ENCODE data around the gene KLHDC1.

Gene KLHDC1

GRCh38 chr14:49670475-49670874, 22.4 kb upstream of the KLHDC1 start:
- Histone ChIP-seq H3K4me1 (ENCODE audit: control insufficient read depth, insufficient read depth, low read length) (no peaks in the 10 kb centered on the region), H3K27ac (ENCODE audit: extremely low read depth, low read depth, low read length) (no peak overlapping the region), H3K4me3 (ENCODE audit: low read depth, low read length) (no peak overlapping the region), H3K36me3 (ENCODE audit: control insufficient read depth in 2 of 2, insufficient read depth in 1 of 2, low read length in 2 of 2) (peaks cover 40 to 50% of the 10 kb centered on the region in 2 experiments), H3K9me3 (ENCODE audit: control insufficient read depth, insufficient read depth, low read depth, low read length) (no peaks in the 10 kb centered on the region)
- TF ChIP-seq YY2 (tag by site-specific recombination; IDR thresholded peaks at IDR 0.05): no peak
- TF ChIP-seq ZFHX2 (tag by site-specific recombination; conservative IDR thresholded peaks at IDR 0.05): no peak
- TF ChIP-seq ZNF600 (tag by site-specific recombination; IDR thresholded peaks at IDR 0.05): no peak
- TF ChIP-seq ZNF692 (tag by site-specific recombination; IDR thresholded peaks at IDR 0.05): no peak
- ChIA-PET POLR2A (no interaction called here), CTCF (no interaction called here)

- Histone ChIP-seq H3K27ac (ENCODE audit: extremely low read depth, low read depth, low read length) (no peak overlapping the region), H3K36me3 (ENCODE audit: control insufficient read depth in 2 of 2, insufficient read depth in 1 of 2, low read length in 2 of 2) (peaks cover 39 to 54% of the 10 kb centered on the region in 2 experiments), H3K4me3 (ENCODE audit: low read depth, low read length) (no peak overlapping the region), H3K9me3 (ENCODE audit: control insufficient read depth, insufficient read depth, low read depth, low read length) (no peaks in the 10 kb centered on the region), H3K4me1 (ENCODE audit: control insufficient read depth, insufficient read depth, low read length) (no peaks in the 10 kb centered on the region)
- CTCF ChIA-PET: no interaction called here
- TF ChIP-seq ZNF544 (tag by site-specific recombination; IDR thresholded peaks at IDR 0.05) (no peak), ZSCAN16 (tag by site-specific recombination; IDR thresholded peaks at IDR 0.05) (no peak), ZNF239 (tag by site-specific recombination; IDR thresholded peaks at IDR 0.05) (no peak), ZNF354C (tag by site-specific recombination; IDR thresholded peaks at IDR 0.05; ENCODE audit: borderline replicate concordance, low read depth) (no peak), ZSCAN30 (tag by site-specific recombination; IDR thresholded peaks at IDR 0.05) (no peak), ZNF621 (tag by site-specific recombination; IDR thresholded peaks at IDR 0.05) (no peak), ZBTB1 (tag by site-specific recombination; IDR thresholded peaks at IDR 0.05) (no peak), ZNF140 (tag by site-specific recombination; IDR thresholded peaks at IDR 0.05) (no peak), ZBTB20 (tag by site-specific recombination; IDR thresholded peaks at IDR 0.05) (no peak), ZNF404 (tag by site-specific recombination; IDR thresholded peaks at IDR 0.05) (no peak), ZEB2 (tag by site-specific recombination; IDR thresholded peaks at IDR 0.05) (no peak), SCRT2 (tag by site-specific recombination; IDR thresholded peaks at IDR 0.05) (no peak)
- POLR2A ChIA-PET: no interaction called here
These were observed 19.3 kb upstream of the KLHDC1 start for GRCh38 chr14:49673586-49673985.

- H3K4me1 ChIP-seq (ENCODE audit: control insufficient read depth, insufficient read depth, low read length): no peaks in the 10 kb centered on the region
- H3K9me3 ChIP-seq (ENCODE audit: control insufficient read depth, insufficient read depth, low read depth, low read length): no peaks in the 10 kb centered on the region
- no peak overlapping the region for H3K4me3 ChIP-seq (ENCODE audit: low read depth, low read length)
- ChIA-PET POLR2A (no interaction called here), CTCF (no interaction called here)
- H3K36me3 ChIP-seq (ENCODE audit: control insufficient read depth in 2 of 2, insufficient read depth in 1 of 2, low read length in 2 of 2): peaks cover 63 to 81% of the 10 kb centered on the region in 2 experiments
- TF ChIP-seq ZNF777 (tag by site-specific recombination; IDR thresholded peaks at IDR 0.05; ENCODE audit: borderline replicate concordance) (no peak), SP7 (tag by site-specific recombination; IDR thresholded peaks at IDR 0.05) (no peak), ZNF2 (tag by site-specific recombination; IDR thresholded peaks at IDR 0.05) (no peak), TRIM28 (IDR thresholded peaks at IDR 0.05; ENCODE audit: borderline replicate concordance, low read length) (no peak), BCL11B (tag by site-specific recombination; IDR thresholded peaks at IDR 0.05; ENCODE audit: low read depth) (no peak), ZIC2 (tag by site-specific recombination; IDR thresholded peaks at IDR 0.05) (no peak), ZNF16 (tag by site-specific recombination; IDR thresholded peaks at IDR 0.05; ENCODE audit: low read depth) (no peak), ZNF791 (tag by site-specific recombination; IDR thresholded peaks at IDR 0.05) (no peak), AEBP2 (tag by site-specific recombination; IDR thresholded peaks at IDR 0.05; ENCODE audit: borderline replicate concordance) (no peak), ZNF518A (tag by site-specific recombination; conservative IDR thresholded peaks at IDR 0.05; ENCODE audit: low read depth) (no peak)
- H3K27ac ChIP-seq (ENCODE audit: extremely low read depth, low read depth, low read length): no peak overlapping the region
These were observed 15.3 kb upstream of the KLHDC1 start for GRCh38 chr14:49677643-49678042.

Measured in HEK293 (cell line).